ENCODE measurements around the gene NAALAD2.
A peak's percentile ranks its signal among the peaks of the same experiment; 100 is the strongest.
"Not testable (repeated sequence)": the region's sequence is repeated elsewhere in the genome, so short reads cannot be mapped to it uniquely, and the experiment has no call there.

The NAALAD2 gene

GRCh38 chr11:90197377-90197776 is 62.9 kb downstream of the NAALAD2 start:
- no peak for DNase-seq

- DNase-seq, result no peak
These were observed 67.9 kb downstream of the NAALAD2 start for GRCh38 chr11:90202342-90202741.

GRCh38 chr11:90204407-90204806 is 69.9 kb downstream of the NAALAD2 start:
- DNase-seq, result no peak

GRCh38 chr11:90204832-90205646 is 70.6 kb downstream of the NAALAD2 start:
- peak; percentile 50 for DNase-seq

- DNase-seq, result not testable (repeated sequence)
These were observed 73.5 kb downstream of the NAALAD2 start for GRCh38 chr11:90207992-90208391.

GRCh38 chr11:90208857-90209256 is 74.4 kb downstream of the NAALAD2 start:
- no peak for DNase-seq

GRCh38 chr11:90213322-90213721 is 78.9 kb downstream of the NAALAD2 start:
- no peak for DNase-seq

GRCh38 chr11:90216611-90217010 is 82.1 kb downstream of the NAALAD2 start:
- no peak for DNase-seq

- no peak for DNase-seq
These were observed 84.1 kb downstream of the NAALAD2 start for GRCh38 chr11:90218606-90219005.

GRCh38 chr11:90219438-90219837 is 85.0 kb downstream of the NAALAD2 start:
- DNase-seq, result no peak

GRCh38 chr11:90220391-90220790 is 85.9 kb downstream of the NAALAD2 start:
- DNase-seq, result no peak

GRCh38 chr11:90221803-90222458 is 87.5 kb downstream of the NAALAD2 start:
- DNase-seq, result no peak

GRCh38 chr11:90222459-90223247 is 88.2 kb downstream of the NAALAD2 start, which contains the start of gene CHORDC1:
Gene CHORDC1, minus strand, starts transcription at chr11:90223049. Its CDS starts 95 bp downstream, at chr11:90222954.
- peak; percentile 49 for DNase-seq

GRCh38 chr11:90223248-90223585 is 88.8 kb downstream of the NAALAD2 start:
- DNase-seq, result no peak

- DNase-seq, result no peak
These were observed 93.6 kb downstream of the NAALAD2 start for GRCh38 chr11:90228056-90228455.

GRCh38 chr11:90229791-90230190 is 95.3 kb downstream of the NAALAD2 start:
- no peak for DNase-seq

GRCh38 chr11:90234977-90235376 is 100.5 kb downstream of the NAALAD2 start:
- no peak for DNase-seq

- DNase-seq, result no peak
These were observed 101.1 kb downstream of the NAALAD2 start for GRCh38 chr11:90235526-90235925.

GRCh38 chr11:90237004-90237403 is 102.5 kb downstream of the NAALAD2 start:
- DNase-seq, result no peak

- not testable (repeated sequence) for DNase-seq
These were observed 105.6 kb downstream of the NAALAD2 start for GRCh38 chr11:90239967-90240636.

GRCh38 chr11:90241414-90241813 is 107.0 kb downstream of the NAALAD2 start:
- DNase-seq, result no peak

Measured in NCI-H446 treated with DMSO at 0.1 percent for 48 hours (cell line).